Measurements from ENCODE around the gene COL18A1. TPM values are rescaled to one million over a fixed set of nuclear protein-coding genes. Genes with fewer than 3 reads are reported as not detected.

The COL18A1 gene
- polyA plus RNA-seq, 1 donor (not counting 4 experiments of a cell fraction or from before 2014, with no cell fraction given): 13.0 TPM

DNA sequence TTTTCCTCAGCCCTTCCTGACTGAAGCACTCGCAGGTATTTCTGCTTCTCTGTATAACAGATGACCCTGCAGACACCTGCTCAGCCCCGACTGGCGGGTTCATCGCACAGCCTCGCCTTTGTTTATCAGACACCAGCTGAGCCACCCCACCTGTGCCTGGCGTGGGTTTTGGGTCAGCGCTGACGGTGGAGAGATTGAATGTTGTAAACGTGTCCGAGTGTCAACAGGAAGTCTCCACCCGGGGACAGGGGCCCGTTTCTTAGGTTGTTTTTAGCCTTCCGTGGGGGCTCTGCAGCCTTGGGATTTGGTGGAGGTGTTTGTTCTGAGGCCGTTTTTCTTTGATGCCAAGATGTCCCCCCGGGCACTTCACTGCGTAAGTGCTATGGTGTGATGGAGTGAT, 60.1 kb downstream of the COL18A1 start:
- TF ChIP-seq EZH2 (IDR thresholded peaks at IDR 0.05; ENCODE audit: low read length) (no peak), CTCF (optimal IDR thresholded peaks at IDR 0.05 in 1 of 3, IDR thresholded peaks at IDR 0.05 in 1 of 3, conservative IDR thresholded peaks at IDR 0.05 in 1 of 3; ENCODE audit: extremely low read depth in 1 of 3, insufficient read depth in 2 of 3, low read length in 3 of 3) (no peak)
- Histone ChIP-seq H3K4me3 (ENCODE audit: control insufficient read depth in 2 of 3, extremely low read depth in 1 of 3, insufficient read depth in 2 of 3, low read depth in 1 of 3, low read length in 3 of 3) (no peak overlapping the region), H3K9me1 (ENCODE audit: control insufficient read depth, extremely low read depth, insufficient read depth, low read length) (no peaks in the 10 kb centered on the region), H3K4me2 (ENCODE audit: control insufficient read depth, extremely low read depth, insufficient read depth, low read depth, low read length) (no peak overlapping the region), H3K36me3 (ENCODE audit: control insufficient read depth in 2 of 2, extremely low read depth in 1 of 2, insufficient read depth in 2 of 2, low read length in 2 of 2) (no peaks in the 10 kb centered on the region), H3K9ac (ENCODE audit: control insufficient read depth, extremely low read depth, insufficient read depth, low read length) (no peak overlapping the region), H3K27ac (ENCODE audit: control insufficient read depth, insufficient read depth, low read length) (no peak overlapping the region), H3K27me3 (ENCODE audit: control insufficient read depth, extremely low read depth, insufficient read depth, low read length) (no peaks in the 10 kb centered on the region), H3K9me3 (ENCODE audit: control insufficient read depth, low read depth, low read length) (no peaks in the 10 kb centered on the region), H2AFZ (ENCODE audit: control insufficient read depth, low read length) (no peak overlapping the region), H3K4me1 (ENCODE audit: control insufficient read depth, extremely low read depth, insufficient read depth, low read length) (peaks cover 12% of the 10 kb centered on the region), H3K79me2 (ENCODE audit: control insufficient read depth, insufficient read depth, low read length) (no peaks in the 10 kb centered on the region), H4K20me1 (ENCODE audit: control insufficient read depth, extremely low read depth, insufficient read depth, low read length) (no peaks in the 10 kb centered on the region)
- DNase-seq (ENCODE audit: low read depth, low spot score) (no peak), FAIRE-seq (no peak)
- dilution Hi-C loops (cut with MboI; ENCODE audit: extremely low pct_ligation_motif_present, low sequenced_read_pairs): no loop called here

GRCh38 chr21:45465611-45466329, 60.8 kb downstream of the COL18A1 start:
- no peak overlapping the region for H3K27ac ChIP-seq (ENCODE audit: control insufficient read depth, insufficient read depth, low read length)
- H3K36me3 ChIP-seq (ENCODE audit: control insufficient read depth in 2 of 2, extremely low read depth in 1 of 2, insufficient read depth in 2 of 2, low read length in 2 of 2): no peaks in the 10 kb centered on the region
- no peaks in the 10 kb centered on the region for H3K9me1 ChIP-seq (ENCODE audit: control insufficient read depth, extremely low read depth, insufficient read depth, low read length)
- TF ChIP-seq EZH2 (IDR thresholded peaks at IDR 0.05; ENCODE audit: low read length) (no peak), CTCF (optimal IDR thresholded peaks at IDR 0.05 in 1 of 3, IDR thresholded peaks at IDR 0.05 in 1 of 3, conservative IDR thresholded peaks at IDR 0.05 in 1 of 3; ENCODE audit: extremely low read depth in 1 of 3, insufficient read depth in 2 of 3, low read length in 3 of 3) (no peak)
- H4K20me1 ChIP-seq (ENCODE audit: control insufficient read depth, extremely low read depth, insufficient read depth, low read length): no peaks in the 10 kb centered on the region
- H3K9ac ChIP-seq (ENCODE audit: control insufficient read depth, extremely low read depth, insufficient read depth, low read length): no peak overlapping the region
- dilution Hi-C loops (cut with MboI; ENCODE audit: extremely low pct_ligation_motif_present, low sequenced_read_pairs): no loop called here
- H3K4me2 ChIP-seq (ENCODE audit: control insufficient read depth, extremely low read depth, insufficient read depth, low read depth, low read length): no peak overlapping the region
- H3K27me3 ChIP-seq (ENCODE audit: control insufficient read depth, extremely low read depth, insufficient read depth, low read length): no peaks in the 10 kb centered on the region
- no peak overlapping the region for H2AFZ ChIP-seq (ENCODE audit: control insufficient read depth, low read length)
- H3K9me3 ChIP-seq (ENCODE audit: control insufficient read depth, low read depth, low read length): no peaks in the 10 kb centered on the region
- no peak for FAIRE-seq
- no peaks in the 10 kb centered on the region for H3K79me2 ChIP-seq (ENCODE audit: control insufficient read depth, insufficient read depth, low read length)
- H3K4me1 ChIP-seq (ENCODE audit: control insufficient read depth, extremely low read depth, insufficient read depth, low read length): peaks cover 18% of the 10 kb centered on the region
- no peak overlapping the region for H3K4me3 ChIP-seq (ENCODE audit: control insufficient read depth in 2 of 3, extremely low read depth in 1 of 3, insufficient read depth in 2 of 3, low read depth in 1 of 3, low read length in 3 of 3)
- DNase-seq (ENCODE audit: low read depth, low spot score): no peak

Measured in keratinocyte (primary cell).